ENCODE results near the gene DIP2C.
"Not testable (repeated sequence)": the region's sequence is repeated elsewhere in the genome, so short reads cannot be mapped to it uniquely, and the experiment has no call there.

The DIP2C gene

GRCh38 chr10:269440-270074, 419.9 kb downstream of the DIP2C start:
- DNase-seq (no peak), ATAC-seq (no peak)

GRCh38 chr10:267705-268104, 421.8 kb downstream of the DIP2C start:
- no peak for ATAC-seq
- no peak for DNase-seq

- ATAC-seq (no peak), DNase-seq (no peak)
Measured at GRCh38 chr10:266974-267425, 422.5 kb downstream of the DIP2C start.

- not testable (repeated sequence) for DNase-seq, ATAC-seq
Measured at GRCh38 chr10:265816-266588, 423.5 kb downstream of the DIP2C start.

- DNase-seq (peak; percentile 6), ATAC-seq (peak; percentile 40)
Measured at GRCh38 chr10:265074-265440, 424.4 kb downstream of the DIP2C start.

- ATAC-seq, DNase-seq: not testable (repeated sequence)
Measured at GRCh38 chr10:264160-265073, 425.1 kb downstream of the DIP2C start.

- no peak for ATAC-seq
Measured at GRCh38 chr10:260819-261429, 428.5 kb downstream of the DIP2C start.

GRCh38 chr10:251982-252582, 437.4 kb downstream of the DIP2C start:
- DNase-seq = no peak
- no peak for ATAC-seq

More at GRCh38 chr10:260819-261429, 428.5 kb downstream of the DIP2C start:
- DNase-seq = no peak

GRCh38 chr10:248307-248706, 441.2 kb downstream of the DIP2C start:
- DNase-seq = no peak
- ATAC-seq = no peak

GRCh38 chr10:247480-247879, 442.0 kb downstream of the DIP2C start:
- no peak for DNase-seq
- no peak for ATAC-seq

- DNase-seq = no peak
- no peak for ATAC-seq
Measured at GRCh38 chr10:246431-246830, 443.0 kb downstream of the DIP2C start.

GRCh38 chr10:244227-244626, 445.2 kb downstream of the DIP2C start:
- ATAC-seq (no peak), DNase-seq (no peak)

GRCh38 chr10:241966-242643, 447.4 kb downstream of the DIP2C start:
- ATAC-seq = no peak
- no peak for DNase-seq

- DNase-seq = no peak
- ATAC-seq = no peak
Measured at GRCh38 chr10:241451-241850, 448.0 kb downstream of the DIP2C start.

- DNase-seq = no peak
- ATAC-seq = no peak
Measured at GRCh38 chr10:239109-239508, 450.4 kb downstream of the DIP2C start.

- DNase-seq (no peak), ATAC-seq (no peak)
Measured at GRCh38 chr10:235915-236314, 453.6 kb downstream of the DIP2C start.

- DNase-seq (no peak), ATAC-seq (no peak)
Measured at GRCh38 chr10:234708-235406, 454.6 kb downstream of the DIP2C start.

- no peak for ATAC-seq
Measured at GRCh38 chr10:232878-233277, 456.6 kb downstream of the DIP2C start.

GRCh38 chr10:232061-232460, 457.4 kb downstream of the DIP2C start:
- no peak for ATAC-seq
- no peak for DNase-seq

More at GRCh38 chr10:232878-233277, 456.6 kb downstream of the DIP2C start:
- DNase-seq = no peak

GRCh38 chr10:230758-231157, 458.7 kb downstream of the DIP2C start:
- DNase-seq = no peak
- ATAC-seq = no peak

GRCh38 chr10:228366-228765, 461.1 kb downstream of the DIP2C start:
- DNase-seq (no peak), ATAC-seq (no peak)

Measured in stimulated activated naive CD8-positive, alpha-beta T cell treated with anti-CD3 and anti-CD28 coated beads, Interleukin-15, Interleukin-2, amounts not matched to agents 100 U/mL and 50 U/mL, for 24 hours (primary cell).